ENCODE measurements around the gene EIF5. TPM values are rescaled to one million over a fixed set of nuclear protein-coding genes. Genes with fewer than 3 reads are reported as not detected.

EIF5 gene
- total and polyA plus RNA-seq, 4 donors, result 120 to 239 (median 171) TPM

DNA sequence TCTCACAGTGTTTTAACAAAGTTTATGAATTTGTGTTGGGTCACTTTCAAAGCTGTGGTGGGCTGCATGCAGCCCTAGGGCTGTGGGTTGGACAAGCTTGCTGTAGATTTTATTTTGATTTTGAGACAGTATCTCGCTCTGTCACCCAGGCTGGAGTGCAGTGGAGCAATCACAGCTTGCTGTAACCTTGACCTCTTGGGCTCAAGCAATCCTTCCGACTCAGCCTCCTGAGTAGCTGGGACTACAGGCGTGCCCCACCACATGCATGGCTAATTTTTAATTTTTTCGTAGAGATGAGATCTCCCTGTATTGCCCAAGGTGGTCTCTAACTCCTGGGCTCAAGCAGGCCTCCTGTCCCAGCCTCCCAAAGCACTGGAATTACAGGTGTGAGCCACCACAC, 56.6 kb downstream of the EIF5 start:
- WGBS (ENCODE audit: insufficient coverage), result 87% methylated on average over 3 of the region's 4 CpGs
- Histone ChIP-seq H3K4me1 (ENCODE audit: control insufficient read depth, insufficient read depth, low read length) (peaks cover 27% of the 10 kb centered on the region), H3K4me3 (ENCODE audit: low read depth, low read length) (no peak overlapping the region), H3K27ac (ENCODE audit: low read depth, low read length) (no peak overlapping the region), H3K9me3 (ENCODE audit: control insufficient read depth, insufficient read depth, low read length) (no peaks in the 10 kb centered on the region), H3K36me3 (ENCODE audit: control insufficient read depth, insufficient read depth, low read length) (no peaks in the 10 kb centered on the region), H3K27me3 (ENCODE audit: control insufficient read depth, insufficient read depth, low read length) (no peaks in the 10 kb centered on the region)
- no peak for DNase-seq (ENCODE audit: low read depth in 4 of 6, low spot score in 6 of 6)

DNA sequence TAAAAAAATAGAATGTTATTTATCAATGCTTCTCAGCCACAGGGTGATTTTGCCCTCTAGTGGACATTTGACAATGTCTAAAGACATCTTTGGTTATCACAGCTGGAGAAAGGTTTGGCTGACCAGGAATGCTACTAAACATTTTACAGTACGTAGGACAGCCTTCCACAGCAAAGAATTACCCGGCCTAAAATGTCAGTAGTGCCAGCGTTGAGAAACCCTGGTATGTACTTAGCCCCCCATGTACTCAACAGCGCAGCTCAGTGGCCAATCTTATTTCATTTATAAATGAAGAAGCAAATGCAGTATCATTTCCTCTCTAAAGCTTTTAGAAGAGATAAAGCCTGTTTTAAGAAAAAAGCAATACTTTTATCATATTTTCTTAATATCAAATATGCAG, 57.0 kb downstream of the EIF5 start:
- Histone ChIP-seq H3K27ac (ENCODE audit: low read depth, low read length) (no peak overlapping the region), H3K4me3 (ENCODE audit: low read depth, low read length) (no peak overlapping the region)

DNA sequence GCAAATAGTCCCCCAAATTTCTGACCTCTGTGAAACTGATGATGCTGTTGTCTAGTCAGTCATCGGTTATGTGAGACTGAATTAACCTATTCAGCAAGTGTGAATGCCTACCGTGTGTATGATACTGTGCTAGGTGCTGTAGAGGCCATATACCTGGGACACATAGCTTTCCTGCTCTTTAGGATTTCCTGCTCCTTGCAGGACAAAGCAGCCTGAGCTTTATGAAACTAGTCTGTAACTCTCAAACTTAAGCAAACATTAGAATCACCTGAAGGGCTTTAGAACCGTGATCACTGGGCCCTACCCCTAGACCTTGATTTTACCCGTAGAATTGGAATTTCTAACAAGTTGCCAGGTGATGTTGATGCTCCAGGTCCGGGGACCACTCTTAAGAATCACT, 58.1 kb downstream of the EIF5 start:
- no peak overlapping the region for H3K27ac ChIP-seq (ENCODE audit: low read depth, low read length)
- 94% methylated on average over 2 of the region's 5 CpGs for WGBS (ENCODE audit: insufficient coverage)
- DNase-seq (ENCODE audit: low read depth in 4 of 6, low spot score in 6 of 6), result no peak
- H3K4me3 ChIP-seq (ENCODE audit: low read depth, low read length), result no peak overlapping the region
- H3K27me3 ChIP-seq (ENCODE audit: control insufficient read depth, insufficient read depth, low read length), result no peaks in the 10 kb centered on the region
- H3K9me3 ChIP-seq (ENCODE audit: control insufficient read depth, insufficient read depth, low read length), result no peaks in the 10 kb centered on the region
- H3K4me1 ChIP-seq (ENCODE audit: control insufficient read depth, insufficient read depth, low read length), result peaks cover 27% of the 10 kb centered on the region
- H3K36me3 ChIP-seq (ENCODE audit: control insufficient read depth, insufficient read depth, low read length), result no peaks in the 10 kb centered on the region

More for the DNA sequence above, 57.0 kb downstream of the EIF5 start:
- H3K4me1 ChIP-seq (ENCODE audit: control insufficient read depth, insufficient read depth, low read length), result peaks cover 27% of the 10 kb centered on the region
- 17% methylated on average over 2 of the region's 4 CpGs for WGBS (ENCODE audit: insufficient coverage)
- peak in 3 of 6 donors; percentile 14 to 51 (median 51) for DNase-seq (ENCODE audit: low read depth in 4 of 6, low spot score in 6 of 6)
- H3K36me3 ChIP-seq (ENCODE audit: control insufficient read depth, insufficient read depth, low read length), result no peaks in the 10 kb centered on the region
- no peaks in the 10 kb centered on the region for H3K27me3 ChIP-seq (ENCODE audit: control insufficient read depth, insufficient read depth, low read length)
- no peaks in the 10 kb centered on the region for H3K9me3 ChIP-seq (ENCODE audit: control insufficient read depth, insufficient read depth, low read length)

DNA sequence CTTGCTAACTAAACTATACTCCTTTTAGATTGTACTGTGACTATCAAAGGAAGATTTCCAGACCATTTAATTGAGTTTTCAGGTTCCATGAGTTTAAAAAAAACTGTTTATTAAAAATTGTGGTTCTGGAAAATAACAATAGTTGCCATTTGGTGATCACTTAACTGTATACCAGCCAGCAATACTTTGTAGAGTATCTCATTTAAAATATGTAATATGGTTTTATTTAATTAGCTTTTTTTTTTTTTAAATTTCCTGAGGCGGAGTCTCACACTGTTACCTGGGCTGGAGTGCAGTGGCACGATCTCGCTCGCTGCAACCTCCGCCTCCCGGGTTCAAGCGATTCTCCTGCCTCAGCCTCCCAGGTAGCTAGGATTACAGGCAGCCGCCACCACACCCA, 58.5 kb downstream of the EIF5 start:
- 90% methylated on average over 6 of the region's 8 CpGs for WGBS (ENCODE audit: insufficient coverage)
- no peak overlapping the region for H3K27ac ChIP-seq (ENCODE audit: low read depth, low read length)
- H3K9me3 ChIP-seq (ENCODE audit: control insufficient read depth, insufficient read depth, low read length), result no peaks in the 10 kb centered on the region
- DNase-seq (ENCODE audit: low read depth in 4 of 6, low spot score in 6 of 6), result no peak
- H3K27me3 ChIP-seq (ENCODE audit: control insufficient read depth, insufficient read depth, low read length), result no peaks in the 10 kb centered on the region
- H3K36me3 ChIP-seq (ENCODE audit: control insufficient read depth, insufficient read depth, low read length), result no peaks in the 10 kb centered on the region
- H3K4me3 ChIP-seq (ENCODE audit: low read depth, low read length), result no peak overlapping the region
- H3K4me1 ChIP-seq (ENCODE audit: control insufficient read depth, insufficient read depth, low read length), result peaks cover 24% of the 10 kb centered on the region

DNA sequence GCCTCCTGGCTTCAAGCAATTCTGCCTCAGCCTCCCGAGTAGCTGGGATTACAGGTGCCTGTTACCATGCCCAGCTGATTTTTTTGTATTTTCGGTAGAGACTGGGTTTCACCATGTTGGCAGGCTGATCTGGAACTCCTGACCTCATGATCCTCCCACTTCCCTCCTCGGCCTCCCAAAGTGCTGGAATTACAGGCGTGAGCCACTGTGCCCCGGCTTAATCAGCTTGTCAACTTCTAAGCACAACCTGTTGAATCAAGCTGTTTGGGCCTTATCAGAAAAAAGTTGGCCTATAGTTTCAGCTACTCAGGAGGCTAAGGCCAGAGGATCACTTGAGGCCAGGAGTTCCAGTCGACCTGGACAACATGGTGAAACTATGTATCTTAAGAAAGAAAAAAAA, 59.0 kb downstream of the EIF5 start:
- Histone ChIP-seq H3K9me3 (ENCODE audit: control insufficient read depth, insufficient read depth, low read length) (no peaks in the 10 kb centered on the region), H3K4me3 (ENCODE audit: low read depth, low read length) (no peak overlapping the region), H3K27me3 (ENCODE audit: control insufficient read depth, insufficient read depth, low read length) (no peaks in the 10 kb centered on the region), H3K4me1 (ENCODE audit: control insufficient read depth, insufficient read depth, low read length) (peaks cover 19% of the 10 kb centered on the region), H3K36me3 (ENCODE audit: control insufficient read depth, insufficient read depth, low read length) (no peaks in the 10 kb centered on the region), H3K27ac (ENCODE audit: low read depth, low read length) (no peak overlapping the region)
- no peak for DNase-seq (ENCODE audit: low read depth in 4 of 6, low spot score in 6 of 6)
- 97% methylated on average over 5 of the region's 6 CpGs for WGBS (ENCODE audit: insufficient coverage)

DNA sequence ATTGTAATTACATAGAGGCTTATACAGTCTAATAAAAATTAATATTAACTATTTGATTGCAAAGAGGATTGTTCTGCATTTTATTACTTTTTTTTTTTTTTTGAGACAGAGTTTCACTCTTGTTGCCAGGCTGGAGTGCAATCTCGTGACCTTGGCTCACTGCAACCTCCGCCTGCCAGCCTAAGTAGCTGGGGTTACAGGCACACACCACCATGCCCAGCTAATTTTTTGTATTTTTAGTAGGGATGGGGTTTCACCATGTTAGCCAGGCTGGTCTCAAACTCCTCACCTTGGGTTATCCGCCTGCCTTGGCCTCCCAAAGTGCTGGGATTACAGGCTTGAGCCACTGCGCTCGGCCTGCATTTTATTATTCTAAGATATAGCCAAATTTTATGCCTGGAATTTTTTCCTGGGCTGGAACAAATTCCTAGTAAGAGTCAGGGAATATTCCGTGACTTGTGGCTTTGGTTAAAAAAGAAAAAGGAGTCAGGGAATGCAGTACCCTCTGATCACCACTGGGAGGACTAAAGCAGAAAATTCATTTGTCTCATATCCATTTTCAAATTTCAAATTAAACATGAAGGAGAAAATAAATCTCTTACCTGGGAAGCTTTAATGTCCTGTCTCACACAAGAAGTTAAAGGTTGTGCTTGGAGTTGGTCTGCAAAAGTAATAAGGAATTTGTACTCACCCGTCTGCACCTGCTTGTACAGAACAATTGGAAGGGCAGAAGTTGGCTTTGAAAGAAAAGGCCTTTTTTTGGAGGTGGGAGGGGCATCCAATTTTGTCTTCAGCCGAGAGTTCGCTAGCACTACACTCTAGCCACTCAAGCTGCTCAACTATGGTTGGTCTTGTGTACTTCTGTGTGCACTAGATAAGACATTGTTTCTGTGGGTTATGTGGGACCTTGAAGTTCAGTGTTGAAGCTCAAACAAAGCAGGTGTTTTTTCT, 59.9 kb downstream of the EIF5 start:
- peak in 3 of 6 donors; percentile 14 to 63 (median 49) for DNase-seq (ENCODE audit: low read depth in 4 of 6, low spot score in 6 of 6)
- H3K27ac ChIP-seq (ENCODE audit: low read depth, low read length), result no peak overlapping the region
- H3K36me3 ChIP-seq (ENCODE audit: control insufficient read depth, insufficient read depth, low read length), result no peaks in the 10 kb centered on the region
- no peaks in the 10 kb centered on the region for H3K9me3 ChIP-seq (ENCODE audit: control insufficient read depth, insufficient read depth, low read length)
- 40% methylated on average over 3 of the region's 9 CpGs for WGBS (ENCODE audit: insufficient coverage)
- peaks cover 18% of the 10 kb centered on the region for H3K4me1 ChIP-seq (ENCODE audit: control insufficient read depth, insufficient read depth, low read length)
- H3K27me3 ChIP-seq (ENCODE audit: control insufficient read depth, insufficient read depth, low read length), result no peaks in the 10 kb centered on the region
- H3K4me3 ChIP-seq (ENCODE audit: low read depth, low read length), result no peak overlapping the region

Small RNA genes within 50 kb of the gene (small RNA-seq; reads per million reads assigned to genes)
- 48.9 reads per million, percentile 97 among the genes with 10 or more reads in this experiment for gene SNORA28 (ENCODE audit: low replicate concordance)

Other genes starting within 250 kb of the EIF5 start
- gene EXOC3L4, start 239.5 kb upstream of the EIF5 start, total RNA-seq, result under 1 TPM in 1 of 2 donors, not detected in 1; 0.50 TPM
- under 1 TPM; 0.45 to 0.52 TPM for gene EXOC3L4, start 239.5 kb upstream of the EIF5 start, polyA plus RNA-seq (ENCODE audit: insufficient read length in 2 of 2)
- 10 to 100 TPM; 11.5 to 13.9 TPM for gene TNFAIP2, start 210.8 kb upstream of the EIF5 start, total RNA-seq
- 10 to 100 TPM in 1 of 2 donors, 1 to 10 TPM in 1; 9.4 to 18.4 TPM for gene TNFAIP2, start 210.8 kb upstream of the EIF5 start, polyA plus RNA-seq (ENCODE audit: insufficient read length in 2 of 2)
- gene MARK3, start 51.2 kb downstream of the EIF5 start, total RNA-seq, result 100 to 1,000 TPM; 102 to 112 TPM
- 100 to 1,000 TPM; 136 to 155 TPM for gene MARK3, start 51.2 kb downstream of the EIF5 start, polyA plus RNA-seq (ENCODE audit: insufficient read length in 2 of 2)
- gene CKB, start 188.6 kb downstream of the EIF5 start, total RNA-seq, result 100 to 1,000 TPM; 199 to 235 TPM
- 1,000 to 10,000 TPM; 1,276 to 1,311 TPM for gene CKB, start 188.6 kb downstream of the EIF5 start, polyA plus RNA-seq (ENCODE audit: insufficient read length in 2 of 2)
- gene TRMT61A, start 195.0 kb downstream of the EIF5 start, total RNA-seq, result 1 to 10 TPM; 5.3 to 7.9 TPM
- gene TRMT61A, start 195.0 kb downstream of the EIF5 start, polyA plus RNA-seq (ENCODE audit: insufficient read length in 2 of 2), result 10 to 100 TPM; 10.7 to 11.7 TPM
- gene BAG5, start 228.4 kb downstream of the EIF5 start, total RNA-seq, result 10 to 100 TPM; 22.6 to 32.4 TPM
- 10 to 100 TPM; 20.5 to 23.6 TPM for gene BAG5, start 228.4 kb downstream of the EIF5 start, polyA plus RNA-seq (ENCODE audit: insufficient read length in 2 of 2)
- 10 to 100 TPM; 33.5 to 43.3 TPM for gene COA8, start 228.7 kb downstream of the EIF5 start, total RNA-seq
- gene COA8, start 228.7 kb downstream of the EIF5 start, polyA plus RNA-seq (ENCODE audit: insufficient read length in 2 of 2), result 10 to 100 TPM; 49.4 to 57.6 TPM